ENCODE measurements around the gene PGF. TPM values are rescaled to one million over a fixed set of nuclear protein-coding genes. Genes with fewer than 3 reads are reported as not detected.

The PGF gene
- total RNA-seq, 2 donors from 2014 or later, result 5.0 to 7.6 TPM

DNA sequence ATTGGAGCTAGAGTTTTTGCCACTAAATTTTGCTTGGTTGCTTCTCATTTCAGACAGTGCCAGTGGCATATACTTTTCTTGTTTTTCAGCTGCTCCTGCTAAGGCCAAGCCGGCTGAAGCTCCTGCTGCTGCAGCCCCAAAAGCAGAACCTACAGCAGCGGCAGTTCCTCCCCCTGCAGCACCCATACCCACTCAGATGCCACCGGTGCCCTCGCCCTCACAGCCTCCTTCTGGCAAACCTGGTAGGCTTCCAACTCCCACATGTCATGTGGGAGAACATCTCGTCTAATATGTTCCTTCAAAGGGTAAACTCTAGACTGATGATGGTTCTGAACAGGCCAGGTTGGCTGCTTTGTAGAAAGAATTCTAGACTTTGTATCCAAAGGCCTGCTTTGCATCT is 62.7 kb downstream of the PGF start:
- TF ChIP-seq, protein P1, sequence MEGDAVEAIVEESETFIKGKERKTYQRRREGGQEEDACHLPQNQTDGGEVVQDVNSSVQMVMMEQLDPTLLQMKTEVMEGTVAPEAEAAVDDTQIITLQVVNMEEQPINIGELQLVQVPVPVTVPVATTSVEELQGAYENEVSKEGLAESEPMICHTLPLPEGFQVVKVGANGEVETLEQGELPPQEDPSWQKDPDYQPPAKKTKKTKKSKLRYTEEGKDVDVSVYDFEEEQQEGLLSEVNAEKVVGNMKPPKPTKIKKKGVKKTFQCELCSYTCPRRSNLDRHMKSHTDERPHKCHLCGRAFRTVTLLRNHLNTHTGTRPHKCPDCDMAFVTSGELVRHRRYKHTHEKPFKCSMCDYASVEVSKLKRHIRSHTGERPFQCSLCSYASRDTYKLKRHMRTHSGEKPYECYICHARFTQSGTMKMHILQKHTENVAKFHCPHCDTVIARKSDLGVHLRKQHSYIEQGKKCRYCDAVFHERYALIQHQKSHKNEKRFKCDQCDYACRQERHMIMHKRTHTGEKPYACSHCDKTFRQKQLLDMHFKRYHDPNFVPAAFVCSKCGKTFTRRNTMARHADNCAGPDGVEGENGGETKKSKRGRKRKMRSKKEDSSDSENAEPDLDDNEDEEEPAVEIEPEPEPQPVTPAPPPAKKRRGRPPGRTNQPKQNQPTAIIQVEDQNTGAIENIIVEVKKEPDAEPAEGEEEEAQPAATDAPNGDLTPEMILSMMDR (conservative IDR thresholded peaks at IDR 0.05), result no peak
- Mint-ChIP-seq H3K27me3 (ENCODE audit: insufficient read depth) (no peaks in the 10 kb centered on the region), H3K4me1 (peaks cover 18% of the 10 kb centered on the region), H3K9me3 (no peaks in the 10 kb centered on the region), H3K27ac (no peak overlapping the region), H3K4me3 (no peak overlapping the region), H3K36me3 (ENCODE audit: low read depth) (peaks cover 85% of the 10 kb centered on the region)
- Histone ChIP-seq H3K4me3 (ENCODE audit: low read length) (no peak overlapping the region), H3K27me3 (ENCODE audit: control insufficient read depth, insufficient read depth, low read length, poor library complexity, severe bottlenecking) (no peaks in the 10 kb centered on the region), H3K27ac (ENCODE audit: low read depth, low read length) (no peak overlapping the region), H3K36me3 (ENCODE audit: control insufficient read depth, insufficient read depth, low read length) (peaks cover 78% of the 10 kb centered on the region), H3K9me3 (ENCODE audit: control insufficient read depth, low read length) (no peaks in the 10 kb centered on the region), H3K4me1 (ENCODE audit: control insufficient read depth, insufficient read depth, low read length) (peaks cover 9% of the 10 kb centered on the region), H3K9ac (ENCODE audit: extremely low read depth, low read length, poor library complexity, severe bottlenecking) (no peak overlapping the region)
- no peak for DNase-seq
- 33 to 85% methylated on average over 1 to 5 of the region's 5 CpGs for WGBS, 2 experiments (ENCODE audit: insufficient coverage in 1 of 2, insufficient read length in 1 of 2)

DNA sequence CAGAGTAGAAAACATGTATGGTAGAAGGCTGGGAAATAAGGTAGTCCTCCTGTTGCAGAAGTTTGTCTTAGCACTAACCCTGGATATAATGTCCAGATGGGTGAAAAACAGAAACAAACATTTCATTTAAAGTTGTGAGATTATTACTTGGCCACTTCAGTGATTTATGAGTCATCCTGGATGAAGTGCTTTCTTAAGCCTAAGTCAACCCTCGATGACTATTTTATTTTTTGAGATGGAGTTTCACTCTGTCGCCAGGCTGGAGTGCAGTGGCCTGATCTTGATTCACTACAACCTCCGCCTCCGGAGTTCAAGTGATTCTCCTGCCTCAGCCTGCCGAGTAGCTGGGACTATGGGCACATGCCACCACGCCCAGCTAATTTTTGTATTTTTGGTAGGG is 63.5 kb downstream of the PGF start:
- 92 to 95% methylated on average over 4 to 6 of the region's 6 CpGs for WGBS, 2 experiments (ENCODE audit: insufficient coverage in 1 of 2, insufficient read length in 1 of 2)
- H3K36me3 ChIP-seq (ENCODE audit: control insufficient read depth, insufficient read depth, low read length), result peaks cover 69% of the 10 kb centered on the region
- Mint-ChIP-seq H3K36me3 (ENCODE audit: low read depth) (peaks cover 76% of the 10 kb centered on the region), H3K4me1 (peaks cover 21% of the 10 kb centered on the region), H3K27ac (no peak overlapping the region), H3K4me3 (no peak overlapping the region), H3K27me3 (ENCODE audit: insufficient read depth) (no peaks in the 10 kb centered on the region), H3K9me3 (no peaks in the 10 kb centered on the region)
- no peak overlapping the region for H3K4me3 ChIP-seq (ENCODE audit: low read length)
- H3K4me1 ChIP-seq (ENCODE audit: control insufficient read depth, insufficient read depth, low read length), result peaks cover 9% of the 10 kb centered on the region
- no peak overlapping the region for H3K27ac ChIP-seq (ENCODE audit: low read depth, low read length)
- H3K27me3 ChIP-seq (ENCODE audit: control insufficient read depth, insufficient read depth, low read length, poor library complexity, severe bottlenecking), result no peaks in the 10 kb centered on the region
- H3K9me3 ChIP-seq (ENCODE audit: control insufficient read depth, low read length), result no peaks in the 10 kb centered on the region
- no peak for DNase-seq
- TF ChIP-seq, protein P1 (conservative IDR thresholded peaks at IDR 0.05), result no peak
- no peak overlapping the region for H3K9ac ChIP-seq (ENCODE audit: extremely low read depth, low read length, poor library complexity, severe bottlenecking)

Other genes starting within 250 kb of the PGF start
- gene AREL1, start 242.5 kb downstream of the PGF start, total RNA-seq, result 10 to 100 TPM; 36.5 to 39.0 TPM
- gene FCF1, start 242.5 kb downstream of the PGF start, total RNA-seq, result 10 to 100 TPM; 68.4 to 71.3 TPM
- gene YLPM1, start 192.3 kb downstream of the PGF start, total RNA-seq, result 10 to 100 TPM; 75.2 to 76.2 TPM
- gene PROX2, start 79.5 kb downstream of the PGF start, total RNA-seq, result not detected
- gene DLST, start 73.7 kb downstream of the PGF start, total RNA-seq, result 100 to 1,000 TPM; 119 to 126 TPM
- gene RPS6KL1, start 32.3 kb downstream of the PGF start, total RNA-seq, result 10 to 100 TPM in 1 of 2 donors, 1 to 10 TPM in 1; 4.4 to 10.4 TPM
- 10 to 100 TPM; 35.0 to 41.6 TPM for gene EIF2B2, start 47.3 kb upstream of the PGF start, total RNA-seq
- gene MLH3, start 95.9 kb upstream of the PGF start, total RNA-seq, result 10 to 100 TPM; 18.7 to 34.6 TPM
- 10 to 100 TPM; 21.4 to 26.0 TPM for gene ACYP1, start 108.4 kb upstream of the PGF start, total RNA-seq
- gene ZC2HC1C, start 114.0 kb upstream of the PGF start, total RNA-seq, result 1 to 10 TPM; 2.3 to 2.7 TPM
- gene NEK9, start 171.5 kb upstream of the PGF start, total RNA-seq, result 10 to 100 TPM; 74.1 to 97.5 TPM
- 100 to 1,000 TPM; 264 to 267 TPM for gene TMED10, start 221.0 kb upstream of the PGF start, total RNA-seq

Measured in endodermal cell (in vitro differentiated cells).